DOHH2 (cell line): ENCODE data around the gene ESYT3.

ENCODE experiments used
- H3F3A ChIP-seq: fragments of 200-600 bp; sonication (generic), shearing (Covaris generic); 2 replicates; pipeline ENCODE4 v1.6.0; 2016; ENCODE audit warnings: antibody characterized with exemption, mild to moderate bottlenecking; ENCODE audit not compliant: control insufficient read depth, insufficient read depth
- H3K27ac ChIP-seq: fragments of 200-600 bp; sonication (generic); 2 replicates; pipeline ENCODE4 v1.5.1; 2014; ENCODE audit warnings: low read depth, mild to moderate bottlenecking, low read length, moderate library complexity
- H3K27me3 ChIP-seq: fragments of 200-600 bp; sonication (generic); 2 replicates; pipeline ENCODE4 v1.6.1; 2014; ENCODE audit warnings: mild to moderate bottlenecking, low read length, mixed read lengths; ENCODE audit not compliant: control insufficient read depth
- H3K36me3 ChIP-seq: fragments of 200-600 bp; sonication (generic); 2 replicates; pipeline ENCODE4 v1.6.1; 2014; ENCODE audit warnings: mild to moderate bottlenecking, low read length, moderate library complexity, mixed read lengths; ENCODE audit not compliant: control insufficient read depth
- H3K4me1 ChIP-seq: fragments of 200-600 bp; sonication (generic); 2 replicates; pipeline ENCODE4 v1.6.1; 2014; ENCODE audit warnings: mild to moderate bottlenecking, low read length, mixed read lengths; ENCODE audit not compliant: control insufficient read depth
- H3K4me2 ChIP-seq: fragments of 200-600 bp; sonication (generic); 2 replicates; pipeline ENCODE4 v1.6.0; 2014; ENCODE audit warnings: mild to moderate bottlenecking, low read length, moderate library complexity
- H3K4me3 ChIP-seq: fragments of 200-600 bp; sonication (generic); 2 replicates; pipeline ENCODE4 v1.5.1; 2014; ENCODE audit warnings: mild to moderate bottlenecking, low read length, mixed read lengths
- H3K79me2 ChIP-seq: fragments of 200-600 bp; sonication (generic); 2 replicates; pipeline ENCODE4 v1.6.1; 2014; ENCODE audit warnings: mild to moderate bottlenecking, low read length, mixed read lengths; ENCODE audit not compliant: control insufficient read depth
- H3K9me2 ChIP-seq: fragments of 200-600 bp; sonication (generic); replicated peaks from 2 replicates; pipeline ENCODE4 v1.6.1; 2014; ENCODE audit warnings: mild to moderate bottlenecking, low read length, mixed read lengths; ENCODE audit not compliant: control insufficient read depth
- H3K9me3 ChIP-seq: fragments of 200-600 bp; sonication (generic); 2 replicates; pipeline ENCODE4 v1.6.1; 2014; ENCODE audit warnings: antibody characterized with exemption, low read length, mixed read lengths; ENCODE audit not compliant: control insufficient read depth, insufficient read depth
- H4K20me1 ChIP-seq: fragments of 200-600 bp; sonication (generic); 2 replicates; pipeline ENCODE4 v1.6.0; 2014; ENCODE audit warnings: low read depth, mild to moderate bottlenecking, antibody characterized with exemption, low read length, moderate library complexity; ENCODE audit not compliant: control insufficient read depth, insufficient read depth
- CTCF ChIP-seq: fragments of 200-600 bp; sonication (generic); IDR thresholded peaks from one replicate; pipeline ENCODE4 v1.5.1; 2014; ENCODE audit warnings: antibody characterized with exemption, mild to moderate bottlenecking, low read depth, low read length; ENCODE audit not compliant: poor library complexity, severe bottlenecking
- EZH2phosphoT487 ChIP-seq: fragments of 200-600 bp; sonication (generic); IDR thresholded peaks from 2 replicates; pipeline ENCODE4 v1.6.1; 2017; ENCODE audit warnings: borderline replicate concordance, mild to moderate bottlenecking, antibody characterized with exemption, low read length, moderate library complexity, mixed read lengths

ESYT3 gene

GRCh38 chr3:138472141-138472825 lies 37.9 kb downstream of the ESYT3 start:
- no peaks in the 10 kb centered on the region for H3K4me1 ChIP-seq
- no peak overlapping the region for H3K4me3 ChIP-seq
- no peaks in the 10 kb centered on the region for H4K20me1 ChIP-seq
- no peak overlapping the region for H3K4me2 ChIP-seq
- no peak overlapping the region for H3K27ac ChIP-seq
- no peaks in the 10 kb centered on the region for H3K27me3 ChIP-seq
- H3K79me2 ChIP-seq = no peaks in the 10 kb centered on the region
- no peaks in the 10 kb centered on the region for H3K9me2 ChIP-seq
- TF ChIP-seq CTCF (no peak), EZH2phosphoT487 (no peak)
- no peaks in the 10 kb centered on the region for H3F3A ChIP-seq
- H3K36me3 ChIP-seq = no peaks in the 10 kb centered on the region
- no peaks in the 10 kb centered on the region for H3K9me3 ChIP-seq

- TF ChIP-seq EZH2phosphoT487 (no peak), CTCF (no peak)
- Histone ChIP-seq H3K4me3 (no peak overlapping the region), H3K4me1 (no peaks in the 10 kb centered on the region), H3K9me3 (no peaks in the 10 kb centered on the region), H3K9me2 (no peaks in the 10 kb centered on the region), H3K27me3 (no peaks in the 10 kb centered on the region), H3K36me3 (no peaks in the 10 kb centered on the region), H3K79me2 (no peaks in the 10 kb centered on the region), H3F3A (no peaks in the 10 kb centered on the region), H4K20me1 (0 out of 2 replicates have a peak, but pooled peaks cover 2% of the 10 kb centered on the region), H3K27ac (no peak overlapping the region), H3K4me2 (no peak overlapping the region)
Observed at GRCh38 chr3:138473391-138473790, 39.0 kb downstream of the ESYT3 start.

- H3K27me3 ChIP-seq = no peaks in the 10 kb centered on the region
- no peaks in the 10 kb centered on the region for H3K9me3 ChIP-seq
- 0 out of 2 replicates have a peak, but pooled peaks cover 2% of the 10 kb centered on the region for H4K20me1 ChIP-seq
- TF ChIP-seq EZH2phosphoT487 (no peak), CTCF (no peak)
- H3K9me2 ChIP-seq = no peaks in the 10 kb centered on the region
- no peaks in the 10 kb centered on the region for H3K4me1 ChIP-seq
- no peaks in the 10 kb centered on the region for H3F3A ChIP-seq
- no peak overlapping the region for H3K4me2 ChIP-seq
- H3K4me3 ChIP-seq = no peak overlapping the region
- H3K36me3 ChIP-seq = no peaks in the 10 kb centered on the region
- H3K27ac ChIP-seq = no peak overlapping the region
- no peaks in the 10 kb centered on the region for H3K79me2 ChIP-seq
Observed at GRCh38 chr3:138474163-138474562, 39.7 kb downstream of the ESYT3 start.
